Testis (tissue), 3 donors: ENCODE data around the gene MGLL. TPM values are rescaled to one million over a fixed set of nuclear protein-coding genes. Genes with fewer than 3 reads are reported as not detected.

ENCODE experiments used
- DNase-seq: peaks from one replicate; pipeline ENCODE4 v3.0.0-alpha.2; 2019
- H3K27ac ChIP-seq, 2 donors: fragments of 200-600 bp; sonication (generic); one replicate each; pipeline ENCODE4 v1.5.1; 2019
- H3K27me3 ChIP-seq: fragments of 200-600 bp; sonication (generic); one replicate; pipeline ENCODE4 v1.5.1; 2019
- H3K36me3 ChIP-seq: fragments of 200-600 bp; sonication (generic); one replicate; pipeline ENCODE4 v1.5.1; 2017; ENCODE audit warnings: low read depth; ENCODE audit errors: missing control alignments
- H3K4me1 ChIP-seq: fragments of 200-600 bp; sonication (generic); one replicate; pipeline ENCODE4 v1.5.1; 2019
- H3K4me3 ChIP-seq, 2 donors: fragments of 200-600 bp; sonication (generic); one replicate each; pipeline ENCODE4 v1.5.1; 2017 to 2019
- H3K9me3 ChIP-seq: fragments of 200-600 bp; sonication (generic); one replicate; pipeline ENCODE4 v1.5.1; 2017
- CTCF ChIP-seq, 3 experiments: fragments of 450-650 bp in 2 of 3; fragments of 200-600 bp in 1 of 3; sonication (generic) in 1 of 3; IDR thresholded peaks; one replicate each; pipeline ENCODE4 v1.5.1; 2016 to 2019; ENCODE audit warnings: antibody characterized with exemption in 3 of 3, mild to moderate bottlenecking in 2 of 3, moderate library complexity in 1 of 3
- POLR2A ChIP-seq: fragments of 450-650 bp; IDR thresholded peaks from one replicate; pipeline ENCODE4 v1.6.1; 2017; ENCODE audit warnings: antibody characterized with exemption, mild to moderate bottlenecking, moderate library complexity
- WGBS, 2 donors: methylation state at CpG; one replicate each; pipeline ENCODE4 v1.1.5; 2018; 5-methylcytosine and 5-hydroxymethylcytosine counted together
- intact Hi-C: fragments of 100-400 bp; cut with DNase I; formaldehyde crosslinking; loops from one replicate; pipeline ENCODE4 v1.15.1; 2023; ENCODE audit warnings: low total_unique reads
- polyA plus RNA-seq: library from polyadenylated mRNA; stranded (reverse); fragments of 350-450 nt; fragmentation: Illumina TruSeq; extraction: RNeasy Lipid Tissue Mini Kit (QIAGEN cat#74804); gene quantifications from one replicate; pipeline ENCODE4 v1.2.3, GENCODE V29; 2014; ENCODE audit warnings: low read depth, low replicate concordance; ENCODE audit not compliant: insufficient read depth
- total RNA-seq, 2 donors: library from RNA; depleted of rRNA; stranded (reverse); fragments of >200 nt; gene quantifications; one replicate each; pipeline ENCODE4 v1.2.3, GENCODE V29; 2016

MGLL gene
- total and polyA plus RNA-seq, 3 donors from 2014 or later: 18.3 to 26.0 (median 19.2) TPM

DNA sequence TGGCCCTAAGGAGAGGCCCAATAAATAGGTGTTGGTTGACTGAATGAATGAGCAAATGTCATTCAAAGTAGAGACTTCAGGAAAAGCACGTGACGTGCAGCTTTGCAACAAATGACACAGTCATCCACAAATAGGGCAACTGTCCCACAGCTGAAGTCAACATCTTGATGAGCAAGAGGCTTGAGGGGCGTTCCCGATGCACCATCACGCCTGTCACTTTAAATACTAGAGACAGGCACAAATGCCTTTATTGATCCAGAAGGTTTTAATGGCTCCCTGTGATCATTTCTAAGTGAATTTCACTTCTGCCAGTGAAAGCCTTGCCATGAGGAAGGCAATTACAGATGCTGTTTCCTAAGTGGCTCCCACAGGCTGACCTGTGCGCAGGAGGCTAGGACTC, 105.9 kb downstream of the MGLL start:
- H3K27ac ChIP-seq: no peak overlapping the region
- DNase-seq: no peak
- H3K27me3 ChIP-seq: no peaks in the 10 kb centered on the region
- intact Hi-C loops: no loop called here
- 94 to 96% methylated on average over 6 of the region's 6 CpGs for WGBS, 2 donors
- H3K4me1 ChIP-seq: peaks cover 18% of the 10 kb centered on the region
- no peaks in the 10 kb centered on the region for H3K9me3 ChIP-seq
- H3K36me3 ChIP-seq: no peaks in the 10 kb centered on the region
- TF ChIP-seq CTCF (IDR thresholded peaks at IDR 0.05): no peak
- TF ChIP-seq POLR2A: no peak
- no peak overlapping the region for H3K4me3 ChIP-seq

DNA sequence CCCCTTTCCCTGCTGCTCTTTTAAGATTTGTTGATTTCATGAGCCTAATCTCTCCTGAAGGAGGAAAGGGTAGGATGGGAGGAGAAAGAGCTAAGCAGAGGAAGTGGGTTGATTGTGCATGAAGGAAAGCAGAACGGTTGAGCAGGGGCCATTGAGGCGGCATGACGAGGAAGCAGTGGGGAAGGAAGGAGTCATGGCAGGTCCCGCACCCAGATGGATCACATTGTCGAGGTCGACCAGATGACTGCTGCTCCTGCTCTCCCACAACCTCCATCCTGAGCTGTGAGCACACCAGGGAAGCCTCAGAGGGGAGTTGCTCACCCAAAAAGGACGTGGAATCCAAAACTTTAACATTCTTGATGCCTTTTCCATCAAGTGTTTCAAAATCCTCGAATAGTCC, 106.8 kb downstream of the MGLL start:
- no peak overlapping the region for H3K4me3 ChIP-seq
- no peaks in the 10 kb centered on the region for H3K27me3 ChIP-seq
- no peaks in the 10 kb centered on the region for H3K9me3 ChIP-seq
- no peak overlapping the region for H3K27ac ChIP-seq
- DNase-seq: no peak
- H3K36me3 ChIP-seq: no peaks in the 10 kb centered on the region
- 70 to 78% methylated on average over 7 to 8 of the region's 8 CpGs for WGBS, 2 donors
- intact Hi-C loops: no loop called here
- peaks cover 18% of the 10 kb centered on the region for H3K4me1 ChIP-seq
- TF ChIP-seq POLR2A: no peak
- TF ChIP-seq CTCF (IDR thresholded peaks at IDR 0.05): no peak

- Histone ChIP-seq H3K4me3 (no peak overlapping the region), H3K9me3 (no peaks in the 10 kb centered on the region), H3K27me3 (no peaks in the 10 kb centered on the region), H3K27ac (no peak overlapping the region), H3K36me3 (no peaks in the 10 kb centered on the region), H3K4me1 (peaks cover 18% of the 10 kb centered on the region)
- TF ChIP-seq POLR2A: no peak
- TF ChIP-seq CTCF (IDR thresholded peaks at IDR 0.05): no peak
- 95 to 100% methylated on average over 5 of the region's 5 CpGs for WGBS, 2 donors
- intact Hi-C loops: no loop called here
- no peak for DNase-seq
Measured at GRCh38 chr3:127714866-127715265, 107.4 kb downstream of the MGLL start.

DNA sequence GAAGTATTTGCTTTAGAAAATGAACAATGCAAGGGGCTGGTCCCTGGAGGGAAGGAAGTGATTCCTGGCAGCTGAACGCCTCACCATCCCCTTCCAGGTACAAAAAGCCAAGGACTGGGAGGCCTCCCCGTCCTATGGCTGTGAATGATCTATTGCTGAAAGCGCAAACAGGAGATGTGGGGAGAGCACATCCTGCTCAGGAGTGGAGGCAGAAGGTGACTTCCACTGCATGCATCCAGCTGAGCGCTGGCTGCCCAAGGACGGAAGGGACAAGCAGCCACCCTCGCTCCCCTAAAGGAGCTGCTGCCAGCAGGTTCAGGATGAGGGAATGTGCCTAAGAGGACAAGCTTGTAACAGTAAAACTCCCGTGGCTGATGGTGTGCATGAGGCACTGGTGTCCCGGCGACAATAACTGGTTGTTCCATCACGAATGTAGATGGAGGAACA, 108.2 kb downstream of the MGLL start:
- WGBS, 2 donors: 50 to 65% methylated on average over 10 of the region's 10 CpGs
- DNase-seq: no peak
- H3K4me1 ChIP-seq: peaks cover 18% of the 10 kb centered on the region

More for the DNA sequence above, 108.2 kb downstream of the MGLL start:
- no peak overlapping the region for H3K4me3 ChIP-seq
- H3K36me3 ChIP-seq: no peaks in the 10 kb centered on the region
- TF ChIP-seq CTCF (IDR thresholded peaks at IDR 0.05): no peak
- no peak for TF ChIP-seq POLR2A
- no peaks in the 10 kb centered on the region for H3K27me3 ChIP-seq
- intact Hi-C loops: no loop called here
- no peak overlapping the region for H3K27ac ChIP-seq
- H3K9me3 ChIP-seq: no peaks in the 10 kb centered on the region
